OCI-LY7 (cell line): ENCODE measurements around the gene ARHGAP23.

Experiments used
- CTCF ChIP-seq: fragments of 200-600 bp; sonication (generic); conservative IDR thresholded peaks from 2 replicates; pipeline ENCODE4 v1.5.1; 2014; ENCODE audit warnings: mild to moderate bottlenecking, antibody characterized with exemption, low read length, moderate library complexity, mixed read lengths
- EZH2phosphoT487 ChIP-seq: fragments of 200-600 bp; sonication (generic); IDR thresholded peaks from 2 replicates; pipeline ENCODE4 v1.6.1; 2018; ENCODE audit warnings: low read depth, borderline replicate concordance, mild to moderate bottlenecking, mixed run types, antibody characterized with exemption, low read length, moderate library complexity, mixed read lengths

- no peak for TF ChIP-seq CTCF
- TF ChIP-seq EZH2phosphoT487: no peak
Observed at GRCh38 chr17:38428112-38428642, at the start of gene ARHGAP23.
